Mesothelial cell of epicardium (in vitro differentiated cells): ENCODE measurements around the gene MAP2K2. TPM values are rescaled to one million over a fixed set of nuclear protein-coding genes. Genes with fewer than 3 reads are reported as not detected.
"Not testable (repeated sequence)": the region's sequence is repeated elsewhere in the genome, so short reads cannot be mapped to it uniquely, and the experiment has no call there.

Experiments
- DNase-seq, 2 experiments: peaks; one replicate each; pipeline ENCODE4 v3.0.0; 2021; ENCODE audit warnings: low spot score in 2 of 2; ENCODE audit not compliant: unreplicated experiment in 2 of 2
- H3K27ac Mint-ChIP-seq: 2 replicates; pipeline ENCODE4 v1.8.0; 2021; ENCODE audit warnings: mixed read lengths
- H3K27me3 Mint-ChIP-seq: 2 replicates; pipeline ENCODE4 v1.8.0; 2021; ENCODE audit warnings: low read depth, mixed read lengths
- H3K36me3 Mint-ChIP-seq: 2 replicates; pipeline ENCODE4 v1.8.0; 2021; ENCODE audit warnings: mixed read lengths
- H3K4me1 Mint-ChIP-seq: 2 replicates; pipeline ENCODE4 v1.8.0; 2021; ENCODE audit warnings: mixed read lengths
- H3K4me3 Mint-ChIP-seq: 2 replicates; pipeline ENCODE4 v1.8.0; 2021; ENCODE audit warnings: mild to moderate bottlenecking, moderate library complexity, mixed read lengths
- H3K9me3 Mint-ChIP-seq: 2 replicates; pipeline ENCODE4 v1.8.0; 2021; ENCODE audit warnings: mixed read lengths
- CTCF ChIP-seq: fragments of 200-600 bp; sonication (generic); IDR thresholded peaks from one replicate; pipeline ENCODE4 v1.5.0; 2021; ENCODE audit warnings: antibody characterized with exemption; ENCODE audit not compliant: unreplicated experiment
- total RNA-seq: library from RNA; stranded (reverse); gene quantifications from 3 replicates; pipeline ENCODE4 v1.2.1, GENCODE V29; 2021

Gene MAP2K2
- total RNA-seq, 1 donor from 2014 or later: 152 TPM

- Mint-ChIP-seq H3K4me3 (no peak overlapping the region), H3K9me3 (no peaks in the 10 kb centered on the region), H3K4me1 (peaks cover 7% of the 10 kb centered on the region), H3K27ac (no peak overlapping the region), H3K27me3 (no peaks in the 10 kb centered on the region), H3K36me3 (no peaks in the 10 kb centered on the region)
- no peak for TF ChIP-seq CTCF
- DNase-seq: no peak
Measured at GRCh38 chr19:4134351-4134750, 10.4 kb upstream of the MAP2K2 start.

- no peak for TF ChIP-seq CTCF
- no peaks in the 10 kb centered on the region for H3K9me3 Mint-ChIP-seq
- no peak for DNase-seq
- no peak overlapping the region for H3K27ac Mint-ChIP-seq
- H3K27me3 Mint-ChIP-seq: no peaks in the 10 kb centered on the region
- peaks cover 7% of the 10 kb centered on the region for H3K4me1 Mint-ChIP-seq
- H3K4me3 Mint-ChIP-seq: no peak overlapping the region
- H3K36me3 Mint-ChIP-seq: no peaks in the 10 kb centered on the region
Measured at GRCh38 chr19:4130744-4131438, 7.0 kb upstream of the MAP2K2 start.

- not testable (repeated sequence) for H3K9me3 Mint-ChIP-seq, H3K4me3 Mint-ChIP-seq, H3K27ac Mint-ChIP-seq, H3K36me3 Mint-ChIP-seq, H3K27me3 Mint-ChIP-seq, DNase-seq
- H3K4me1 Mint-ChIP-seq: peaks cover 10% of the 10 kb centered on the region
Measured at GRCh38 chr19:4129050-4129449, 5.1 kb upstream of the MAP2K2 start.

GRCh38 chr19:4127322-4127721, 3.4 kb upstream of the MAP2K2 start:
- not testable (repeated sequence) for H3K36me3 Mint-ChIP-seq, H3K27ac Mint-ChIP-seq, H3K9me3 Mint-ChIP-seq, H3K27me3 Mint-ChIP-seq, DNase-seq, H3K4me3 Mint-ChIP-seq
- H3K4me1 Mint-ChIP-seq: peaks cover 19% of the 10 kb centered on the region

GRCh38 chr19:4124638-4125037, 716 bp upstream of the MAP2K2 start:
- peak overlapping the region; percentile 74 for H3K4me3 Mint-ChIP-seq
- H3K4me1 Mint-ChIP-seq: peaks cover 13% of the 10 kb centered on the region
- DNase-seq: no peak
- no peaks in the 10 kb centered on the region for H3K9me3 Mint-ChIP-seq
- no peaks in the 10 kb centered on the region for H3K27me3 Mint-ChIP-seq
- peak overlapping the region; percentile 60 for H3K27ac Mint-ChIP-seq
- no peak for TF ChIP-seq CTCF
- H3K36me3 Mint-ChIP-seq: peaks cover 3% of the 10 kb centered on the region

- Mint-ChIP-seq H3K27me3 (no peaks in the 10 kb centered on the region), H3K36me3 (peaks cover 12% of the 10 kb centered on the region), H3K27ac (peak overlapping the region; percentile 86), H3K4me3 (peak overlapping the region; percentile 86), H3K9me3 (no peaks in the 10 kb centered on the region), H3K4me1 (peaks cover 13% of the 10 kb centered on the region)
- DNase-seq: no peak
- no peak for TF ChIP-seq CTCF
Measured at GRCh38 chr19:4122480-4122879, 1.4 kb downstream of the MAP2K2 start.

- TF ChIP-seq CTCF: no peak
- Mint-ChIP-seq H3K36me3 (peaks cover 18% of the 10 kb centered on the region), H3K4me3 (no peak overlapping the region), H3K4me1 (peaks cover 13% of the 10 kb centered on the region), H3K9me3 (no peaks in the 10 kb centered on the region), H3K27ac (no peak overlapping the region), H3K27me3 (no peaks in the 10 kb centered on the region)
- DNase-seq: no peak
Measured at GRCh38 chr19:4121815-4122214, 2.1 kb downstream of the MAP2K2 start.
